Esophagus muscularis mucosa (tissue), 4 donors: Measurements from ENCODE around the gene PTTG1. TPM values are rescaled to one million over a fixed set of nuclear protein-coding genes. Genes with fewer than 3 reads are reported as not detected.
"Not testable (repeated sequence)": the region's sequence is repeated elsewhere in the genome, so short reads cannot be mapped to it uniquely, and the experiment has no call there.

Source experiments
- DNase-seq: peaks from one replicate; pipeline ENCODE4 v3.0.0-alpha.2; 2017; ENCODE audit errors: extremely low spot score
- H3K27ac ChIP-seq, 4 donors: fragments of 200-600 bp; sonication (generic); replicated peaks in 1 of 4; 1 replicate in 3 of 4; 2 replicates in 1 of 4; pipeline ENCODE4 v1.5.1; 2016 to 2019; ENCODE audit warnings: mild to moderate bottlenecking in 1 of 4
- H3K27me3 ChIP-seq, 4 donors: fragments of 200-600 bp; sonication (generic); one replicate each; pipeline versions ENCODE4 v1.5.1 to v1.6.0; 2016 to 2019
- H3K36me3 ChIP-seq, 4 donors: fragments of 200-600 bp; sonication (generic); one replicate each; pipeline ENCODE4 v1.5.1; 2016 to 2019
- H3K4me1 ChIP-seq, 4 donors: fragments of 200-600 bp; sonication (generic); one replicate each; pipeline ENCODE4 v1.5.1; 2016 to 2019
- H3K4me3 ChIP-seq, 4 donors: fragments of 200-600 bp; sonication (generic); 1 replicate in 2 of 4; 2 replicates in 2 of 4; pipeline ENCODE4 v1.5.1; 2016 to 2019; ENCODE audit warnings: mild to moderate bottlenecking in 4 of 4, moderate library complexity in 1 of 4
- H3K9me3 ChIP-seq, 4 donors: fragments of 200-600 bp; sonication (generic); 1 replicate in 3 of 4; 2 replicates in 1 of 4; pipeline ENCODE4 v1.5.1; 2016 to 2019
- EP300 ChIP-seq: sonication (generic); formaldehyde crosslinking; IDR thresholded peaks from one replicate; pipeline ENCODE4 v1.6.1; 2017; ENCODE audit warnings: antibody characterized with exemption
- POLR2A ChIP-seq: fragments of 450-650 bp; IDR thresholded peaks from one replicate; pipeline ENCODE4 v1.6.1; 2017; ENCODE audit warnings: antibody characterized with exemption, moderate library complexity, mild to moderate bottlenecking, low read depth
- POLR2AphosphoS5 ChIP-seq, 2 donors: sonication (generic); formaldehyde crosslinking; IDR thresholded peaks; one replicate each; pipeline ENCODE4 v1.6.1; 2017; ENCODE audit warnings: antibody characterized with exemption in 2 of 2
- WGBS: methylation state at CpG from one replicate; pipeline ENCODE4 v1.1.5; 2018; 5-methylcytosine and 5-hydroxymethylcytosine counted together
- intact Hi-C: fragments of 100-400 bp; cut with DNase I; formaldehyde crosslinking; loops from one replicate; pipeline ENCODE4 v1.15.1; 2023
- total RNA-seq, 4 donors: library from RNA; depleted of rRNA; stranded (reverse); fragments of >200 nt; gene quantifications; one replicate each; pipeline versions ENCODE4 v1.1.0 to v1.2.1, GENCODE V29; 2016
- TF ChIP-seq, protein P1 (sequence below), 3 experiments: fragments of 200-600 bp in 2 of 3; fragments of 450-650 bp in 1 of 3; sonication (generic) in 2 of 3; IDR thresholded peaks; one replicate each; pipeline ENCODE4 v1.5.1; 2017 to 2019; ENCODE audit warnings: antibody characterized with exemption in 3 of 3, mild to moderate bottlenecking in 2 of 3, moderate library complexity in 1 of 3

The PTTG1 gene
- total RNA-seq, 4 donors from 2014 or later = 2.6 to 6.3 (median 5.5) TPM; not detected in 1

DNA sequence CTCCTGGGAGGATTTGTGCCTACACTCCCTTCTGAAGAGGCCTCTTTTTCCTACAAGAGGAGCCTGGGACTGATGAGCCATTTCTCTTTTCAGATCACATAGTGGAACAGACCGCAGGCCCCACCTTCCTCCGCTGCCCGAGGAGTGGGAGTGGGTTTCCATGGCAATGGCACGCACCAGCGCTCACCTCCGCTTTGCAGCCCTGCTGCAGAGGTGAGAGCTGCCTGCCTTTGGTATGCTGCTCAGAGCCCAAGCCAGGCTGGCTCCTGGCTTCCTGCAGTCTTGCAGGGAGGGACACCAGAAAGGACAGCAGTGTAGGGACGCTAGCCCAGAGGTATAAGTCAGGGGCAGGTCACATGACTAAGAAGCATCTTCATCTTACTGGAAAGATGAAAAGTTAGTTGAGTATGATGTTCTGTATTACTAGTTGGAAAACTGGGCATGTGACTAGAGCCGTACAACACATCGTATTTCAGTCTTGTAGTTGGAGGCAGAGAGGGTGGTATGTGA, 12.4 kb downstream of the PTTG1 start:
- intact Hi-C loops = no loop called here
- DNase-seq = no peak
- Histone ChIP-seq H3K9me3 (no peaks in the 10 kb centered on the region), H3K27ac (no peak overlapping the region), H3K36me3 (no peaks in the 10 kb centered on the region), H3K27me3 (peaks cover 0 to 18% (median 0%) of the 10 kb centered on the region in 4 donors), H3K4me1 (peaks cover 7 to 9% (median 8%) of the 10 kb centered on the region in 4 donors), H3K4me3 (no peak overlapping the region)
- TF ChIP-seq POLR2AphosphoS5 (IDR thresholded peaks at IDR 0.05) = no peak
- TF ChIP-seq POLR2A = no peak
- TF ChIP-seq, protein P1, sequence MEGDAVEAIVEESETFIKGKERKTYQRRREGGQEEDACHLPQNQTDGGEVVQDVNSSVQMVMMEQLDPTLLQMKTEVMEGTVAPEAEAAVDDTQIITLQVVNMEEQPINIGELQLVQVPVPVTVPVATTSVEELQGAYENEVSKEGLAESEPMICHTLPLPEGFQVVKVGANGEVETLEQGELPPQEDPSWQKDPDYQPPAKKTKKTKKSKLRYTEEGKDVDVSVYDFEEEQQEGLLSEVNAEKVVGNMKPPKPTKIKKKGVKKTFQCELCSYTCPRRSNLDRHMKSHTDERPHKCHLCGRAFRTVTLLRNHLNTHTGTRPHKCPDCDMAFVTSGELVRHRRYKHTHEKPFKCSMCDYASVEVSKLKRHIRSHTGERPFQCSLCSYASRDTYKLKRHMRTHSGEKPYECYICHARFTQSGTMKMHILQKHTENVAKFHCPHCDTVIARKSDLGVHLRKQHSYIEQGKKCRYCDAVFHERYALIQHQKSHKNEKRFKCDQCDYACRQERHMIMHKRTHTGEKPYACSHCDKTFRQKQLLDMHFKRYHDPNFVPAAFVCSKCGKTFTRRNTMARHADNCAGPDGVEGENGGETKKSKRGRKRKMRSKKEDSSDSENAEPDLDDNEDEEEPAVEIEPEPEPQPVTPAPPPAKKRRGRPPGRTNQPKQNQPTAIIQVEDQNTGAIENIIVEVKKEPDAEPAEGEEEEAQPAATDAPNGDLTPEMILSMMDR (IDR thresholded peaks at IDR 0.05) = no peak
- no peak for TF ChIP-seq EP300
- 54% methylated on average over 9 of the region's 9 CpGs for WGBS

DNA sequence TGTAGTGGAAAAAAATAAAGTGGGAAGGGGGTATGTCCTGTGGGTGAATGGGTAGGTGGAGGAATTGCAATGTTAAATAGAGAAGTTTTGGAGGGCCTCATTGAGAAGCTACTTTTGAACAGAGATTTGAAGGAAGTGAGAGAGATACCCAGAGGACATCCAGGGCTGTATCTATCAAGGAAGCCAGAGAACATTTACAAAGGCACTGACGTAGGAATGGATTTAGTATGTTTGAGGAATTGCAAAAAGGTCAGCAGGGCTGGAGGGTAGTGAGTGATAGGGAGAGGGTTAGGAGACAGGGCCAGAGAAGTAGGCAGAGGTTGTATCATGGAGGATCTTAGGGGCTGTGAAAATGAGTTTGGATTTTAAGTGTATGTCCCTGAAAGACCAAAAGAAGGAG, 13.9 kb downstream of the PTTG1 start:
- no peak overlapping the region for H3K4me3 ChIP-seq
- DNase-seq = no peak
- intact Hi-C loops = no loop called here
- WGBS = 70% methylated on average over 1 of the region's 1 CpG
- peaks cover 7 to 12% (median 9%) of the 10 kb centered on the region in 4 donors for H3K4me1 ChIP-seq
- H3K36me3 ChIP-seq = no peaks in the 10 kb centered on the region
- H3K27me3 ChIP-seq = peaks cover 0 to 18% (median 0%) of the 10 kb centered on the region in 4 donors
- no peaks in the 10 kb centered on the region for H3K9me3 ChIP-seq
- no peak for TF ChIP-seq POLR2AphosphoS5 (IDR thresholded peaks at IDR 0.05)
- TF ChIP-seq, protein P1 (IDR thresholded peaks at IDR 0.05) = no peak
- H3K27ac ChIP-seq = no peak overlapping the region

DNA sequence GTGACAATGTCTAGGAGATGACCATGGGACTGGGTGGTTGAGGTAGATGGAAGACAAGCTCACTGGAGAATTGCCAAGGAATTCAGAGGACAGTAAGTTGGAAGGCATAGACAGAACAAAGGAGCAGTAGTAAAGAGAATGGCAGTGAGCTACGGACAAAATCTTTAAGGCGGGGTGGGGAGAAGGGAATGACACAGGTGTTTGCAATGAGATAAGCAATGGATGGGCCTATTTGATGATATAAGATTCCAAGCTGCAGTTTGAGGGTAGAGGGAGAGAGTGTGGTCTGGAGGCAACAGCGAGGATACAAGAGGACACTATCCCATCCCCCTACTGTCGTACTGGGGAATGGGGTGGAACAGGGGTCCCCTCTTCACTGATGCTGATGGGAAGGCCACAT, 14.4 kb downstream of the PTTG1 start:
- Histone ChIP-seq H3K27ac (no peak overlapping the region), H3K4me1 (peaks cover 7 to 12% (median 9%) of the 10 kb centered on the region in 4 donors), H3K4me3 (no peak overlapping the region), H3K9me3 (no peaks in the 10 kb centered on the region), H3K36me3 (no peaks in the 10 kb centered on the region), H3K27me3 (peaks cover 0 to 18% (median 0%) of the 10 kb centered on the region in 4 donors)
- intact Hi-C loops = no loop called here
- WGBS = 93% methylated on average over 4 of the region's 4 CpGs
- DNase-seq = no peak
- TF ChIP-seq POLR2A = no peak
- TF ChIP-seq EP300 = no peak
- no peak for TF ChIP-seq POLR2AphosphoS5 (IDR thresholded peaks at IDR 0.05)

DNA sequence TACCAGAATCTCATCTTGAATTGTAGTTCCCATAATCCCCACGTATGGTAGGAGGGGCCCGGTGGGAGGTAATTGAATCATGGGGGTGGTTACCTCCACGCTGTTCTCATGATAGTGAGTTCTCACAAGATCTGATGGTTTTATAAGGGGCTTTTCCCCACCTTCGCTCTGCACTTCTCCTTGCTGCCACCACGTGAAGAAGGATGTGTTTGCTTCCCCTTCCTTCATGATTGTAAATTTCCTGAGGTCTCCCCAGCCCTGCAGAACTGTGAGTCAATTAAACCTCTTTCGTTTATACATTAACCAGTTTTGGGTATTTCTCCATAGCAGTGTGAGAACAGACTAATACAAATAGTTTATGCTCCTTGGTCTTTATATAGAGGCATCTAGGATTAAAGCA, 15.0 kb downstream of the PTTG1 start:
- intact Hi-C loops, DNase-seq, H3K4me3 ChIP-seq, H3K27ac ChIP-seq, H3K36me3 ChIP-seq, H3K9me3 ChIP-seq: not testable (repeated sequence)
- peaks cover 7 to 12% (median 9%) of the 10 kb centered on the region in 4 donors for H3K4me1 ChIP-seq
- H3K27me3 ChIP-seq = peaks cover 0 to 18% (median 0%) of the 10 kb centered on the region in 4 donors
- 62% methylated on average over 6 of the region's 6 CpGs for WGBS

DNA sequence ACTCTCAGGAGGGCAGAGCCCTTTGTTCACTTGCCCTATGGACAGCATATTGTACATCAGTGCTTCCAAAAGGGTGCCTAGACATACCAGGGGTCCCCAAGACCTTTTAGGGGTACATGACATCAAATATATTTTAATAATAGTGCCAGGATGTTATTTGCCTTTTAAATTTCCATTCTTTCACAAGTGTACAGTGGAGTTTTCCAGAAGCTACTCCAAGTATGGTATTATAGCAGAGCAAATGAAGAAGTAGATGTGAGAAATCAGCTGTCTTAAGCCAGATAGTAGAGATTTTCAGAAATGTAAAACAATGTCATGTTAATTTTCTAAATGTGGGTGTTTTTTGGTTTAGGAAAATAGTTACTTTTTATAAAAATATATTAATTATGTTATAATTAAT, 15.6 kb downstream of the PTTG1 start:
- Histone ChIP-seq H3K27ac (no peak overlapping the region), H3K4me3 (no peak overlapping the region), H3K36me3 (no peaks in the 10 kb centered on the region), H3K9me3 (no peaks in the 10 kb centered on the region), H3K27me3 (peaks cover 0 to 20% (median 0%) of the 10 kb centered on the region in 4 donors), H3K4me1 (peaks cover 7 to 12% (median 9%) of the 10 kb centered on the region in 4 donors)
- intact Hi-C loops = no loop called here
- DNase-seq = no peak
- TF ChIP-seq EP300 = no peak
- TF ChIP-seq, protein P1 (IDR thresholded peaks at IDR 0.05) = no peak
- no peak for TF ChIP-seq POLR2AphosphoS5 (IDR thresholded peaks at IDR 0.05)
- TF ChIP-seq POLR2A = no peak
